ENCODE results near the gene OR52E4. TPM values are rescaled to one million over a fixed set of nuclear protein-coding genes. Genes with fewer than 3 reads are reported as not detected.

OR52E4 gene
- total and polyA plus RNA-seq, 2 donors = not detected

- Histone ChIP-seq H3K9me3 (ENCODE audit: control insufficient read depth in 2 of 2, insufficient read depth in 1 of 2, low read length in 1 of 2) (peaks cover 7 to 61% of the 10 kb centered on the region in 2 donors), H3K27me3 (ENCODE audit: control insufficient read depth in 2 of 2, insufficient read depth in 1 of 2, low read length in 1 of 2) (no peaks in the 10 kb centered on the region), H3K27ac (ENCODE audit: low read depth in 1 of 2, low read length in 1 of 2) (no peak overlapping the region), H3K36me3 (ENCODE audit: control insufficient read depth in 2 of 2, insufficient read depth in 2 of 2, low read length in 1 of 2) (no peaks in the 10 kb centered on the region), H3K4me1 (ENCODE audit: control insufficient read depth in 2 of 2, insufficient read depth in 2 of 2, low read length in 2 of 2) (no peaks in the 10 kb centered on the region), H3K4me3 (ENCODE audit: low read length in 2 of 2) (no peak overlapping the region)
- DNase-seq (ENCODE audit: low read depth in 6 of 9, low spot score in 9 of 9) = no peak
- 96% methylated on average over 10 of the region's 10 CpGs for WGBS
Measured at GRCh38 chr11:5933116-5933515, 52.7 kb downstream of the OR52E4 start.

Other genes with a start within 250 kb of the OR52E4 start
- gene TRIM5, start 195.6 kb upstream of the OR52E4 start, total RNA-seq = 17.6 TPM
- gene TRIM5, start 195.6 kb upstream of the OR52E4 start, polyA plus RNA-seq = 12.2 TPM
- 78.1 TPM for gene TRIM22, start 190.8 kb upstream of the OR52E4 start, total RNA-seq
- gene TRIM22, start 190.8 kb upstream of the OR52E4 start, polyA plus RNA-seq = 144 TPM
- not detected for gene OR56B1, start 144.2 kb upstream of the OR52E4 start, total RNA-seq
- 0.11 TPM for gene OR56B1, start 144.2 kb upstream of the OR52E4 start, polyA plus RNA-seq
- 0.09 TPM for gene OR52N4, start 126.4 kb upstream of the OR52E4 start, total RNA-seq
- gene OR52N4, start 126.4 kb upstream of the OR52E4 start, polyA plus RNA-seq = 0.73 TPM
- not detected for gene OR52N5, start 97.3 kb upstream of the OR52E4 start, total RNA-seq
- 0.05 TPM for gene OR52N5, start 97.3 kb upstream of the OR52E4 start, polyA plus RNA-seq
- gene OR52N1, start 89.4 kb upstream of the OR52E4 start, total RNA-seq = not detected
- not detected for gene OR52N1, start 89.4 kb upstream of the OR52E4 start, polyA plus RNA-seq
- gene OR52N2, start 71.7 kb upstream of the OR52E4 start, total RNA-seq = not detected
- gene OR52N2, start 71.7 kb upstream of the OR52E4 start, polyA plus RNA-seq = 0.23 TPM
- gene OR52E6, start 38.7 kb upstream of the OR52E4 start, total RNA-seq = not detected
- not detected for gene OR52E6, start 38.7 kb upstream of the OR52E4 start, polyA plus RNA-seq
- not detected for gene OR52E8, start 22.9 kb upstream of the OR52E4 start, total RNA-seq
- not detected for gene OR52E8, start 22.9 kb upstream of the OR52E4 start, polyA plus RNA-seq
- not detected for gene OR52E5, start 12.6 kb downstream of the OR52E4 start, total RNA-seq
- 0.05 TPM for gene OR52E5, start 12.6 kb downstream of the OR52E4 start, polyA plus RNA-seq
- gene OR56A3, start 61.6 kb downstream of the OR52E4 start, total RNA-seq = not detected
- gene OR56A3, start 61.6 kb downstream of the OR52E4 start, polyA plus RNA-seq = not detected
- not detected for gene OR56A5, start 87.9 kb downstream of the OR52E4 start, total RNA-seq
- not detected for gene OR56A5, start 87.9 kb downstream of the OR52E4 start, polyA plus RNA-seq
- not detected for gene OR52L1, start 106.4 kb downstream of the OR52E4 start, total RNA-seq
- not detected for gene OR52L1, start 106.4 kb downstream of the OR52E4 start, polyA plus RNA-seq
- not detected for gene OR56A4, start 126.3 kb downstream of the OR52E4 start, total RNA-seq
- gene OR56A4, start 126.3 kb downstream of the OR52E4 start, polyA plus RNA-seq = not detected
- not detected for gene OR56A1, start 150.1 kb downstream of the OR52E4 start, total RNA-seq
- 0.05 TPM for gene OR56A1, start 150.1 kb downstream of the OR52E4 start, polyA plus RNA-seq
- not detected for gene OR56B4, start 227.1 kb downstream of the OR52E4 start, total RNA-seq
- gene OR56B4, start 227.1 kb downstream of the OR52E4 start, polyA plus RNA-seq = not detected